Coronary artery (tissue), 2 donors: ENCODE measurements around the gene SLC22A5.
A peak's percentile ranks its signal among the peaks of the same experiment; 100 is the strongest.
"Not testable (repeated sequence)": the region's sequence is repeated elsewhere in the genome, so short reads cannot be mapped to it uniquely, and the experiment has no call there.

Experiments
- DNase-seq: peaks from one replicate; pipeline ENCODE4 v3.0.0-alpha.2; 2017; ENCODE audit warnings: low spot score
- H3K27ac ChIP-seq, 2 donors: fragments of 200-600 bp; sonication (generic); one replicate each; pipeline ENCODE4 v1.5.1; 2016 to 2019
- H3K4me3 ChIP-seq: fragments of 200-600 bp; sonication (generic); 2 replicates; pipeline ENCODE4 v1.5.1; 2016; ENCODE audit warnings: mild to moderate bottlenecking, moderate library complexity
- CTCF ChIP-seq: fragments of 200-600 bp; sonication (generic); IDR thresholded peaks from one replicate; pipeline ENCODE4 v1.5.1; 2019; ENCODE audit warnings: antibody characterized with exemption

The SLC22A5 gene

DNA sequence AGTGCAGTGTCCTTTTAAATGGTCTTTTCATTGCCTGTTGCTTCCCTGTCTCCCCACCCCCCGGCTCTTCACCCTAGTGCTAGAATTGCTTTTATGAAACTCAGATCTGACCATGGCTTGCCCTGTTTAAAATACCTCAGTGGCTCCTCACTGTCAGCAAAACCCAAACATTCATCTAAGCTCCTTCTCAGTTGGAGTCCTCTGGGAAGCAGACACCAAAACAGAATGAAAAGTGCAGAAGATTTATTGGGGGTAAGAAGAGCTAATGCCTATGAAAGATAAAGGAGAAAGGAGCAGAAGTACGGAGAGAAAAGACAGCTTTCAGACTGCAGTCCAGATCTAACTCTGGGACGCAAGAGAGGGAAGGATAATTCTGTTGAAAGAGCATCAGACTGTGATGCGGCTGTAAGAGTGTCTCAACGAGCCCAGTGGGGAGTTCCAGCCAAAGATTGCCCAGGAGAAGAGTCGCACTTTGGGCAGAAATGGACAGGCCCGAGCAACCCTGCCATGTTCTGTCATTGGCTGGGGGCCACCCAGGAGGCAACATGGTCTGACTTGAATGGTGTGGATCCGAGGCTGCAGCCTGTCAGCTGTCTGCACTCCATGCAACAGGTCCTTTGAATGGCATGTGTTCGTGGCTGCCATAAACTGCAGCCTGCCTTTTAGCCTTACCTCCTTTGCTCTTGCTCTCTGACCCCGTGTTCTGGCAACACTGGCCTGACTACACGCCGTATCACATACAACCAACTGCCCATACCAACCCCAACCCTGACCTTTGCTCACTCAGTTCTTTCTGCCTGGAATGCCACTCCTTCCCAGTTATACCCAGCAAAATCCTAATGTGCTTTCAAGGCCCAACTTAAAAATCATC lies 65.1 kb downstream of the SLC22A5 start:
- TF ChIP-seq CTCF, result no peak
- no peak overlapping the region for H3K27ac ChIP-seq
- DNase-seq, result peak; percentile 54
- H3K4me3 ChIP-seq, result no peak overlapping the region

DNA sequence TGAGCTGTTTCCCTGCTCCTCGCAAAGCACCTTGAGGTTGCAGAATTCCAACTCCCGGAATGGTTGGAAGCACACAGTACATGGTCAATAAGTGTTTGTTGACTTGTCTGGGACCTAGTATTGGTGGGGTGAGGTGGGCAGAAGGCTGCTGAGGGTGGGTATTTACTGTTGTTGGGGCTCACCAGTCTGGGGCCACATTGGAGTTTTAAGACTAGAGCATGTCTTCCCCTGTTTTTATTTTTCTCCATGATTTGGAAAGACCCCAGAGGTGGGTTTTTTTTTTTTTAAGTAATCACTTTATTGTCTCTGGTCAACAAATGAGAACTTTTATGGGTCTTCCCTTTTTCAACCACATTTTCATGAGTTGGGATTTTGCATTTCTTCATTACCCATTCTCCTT lies 65.9 kb downstream of the SLC22A5 start:
- H3K27ac ChIP-seq, result no peak overlapping the region

DNA sequence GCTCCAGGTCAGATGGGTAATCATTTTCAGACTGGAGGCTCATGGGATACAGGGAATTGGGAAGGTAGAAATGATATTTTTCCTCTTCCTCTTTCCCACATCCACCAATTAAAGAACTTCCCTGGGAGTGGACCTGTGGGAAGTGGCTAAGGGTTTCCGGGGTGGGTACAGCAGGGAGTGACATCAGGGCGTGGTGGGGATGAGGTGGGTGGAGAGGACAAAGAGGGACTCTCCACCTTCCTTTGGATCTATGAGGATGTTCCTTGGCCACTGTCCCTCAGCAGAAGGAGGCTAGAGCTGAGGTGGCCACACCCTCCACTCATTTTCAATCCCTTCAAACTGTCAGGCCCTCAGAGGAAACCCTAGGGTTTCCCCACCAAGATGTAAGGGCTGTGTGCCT lies 66.4 kb downstream of the SLC22A5 start:
- DNase-seq, result peak; percentile 19
- no peak for TF ChIP-seq CTCF
- H3K4me3 ChIP-seq, result no peak overlapping the region
- H3K27ac ChIP-seq, result no peak overlapping the region

More for the DNA sequence above, 65.9 kb downstream of the SLC22A5 start:
- no peak for TF ChIP-seq CTCF
- no peak overlapping the region for H3K4me3 ChIP-seq
- no peak for DNase-seq

DNA sequence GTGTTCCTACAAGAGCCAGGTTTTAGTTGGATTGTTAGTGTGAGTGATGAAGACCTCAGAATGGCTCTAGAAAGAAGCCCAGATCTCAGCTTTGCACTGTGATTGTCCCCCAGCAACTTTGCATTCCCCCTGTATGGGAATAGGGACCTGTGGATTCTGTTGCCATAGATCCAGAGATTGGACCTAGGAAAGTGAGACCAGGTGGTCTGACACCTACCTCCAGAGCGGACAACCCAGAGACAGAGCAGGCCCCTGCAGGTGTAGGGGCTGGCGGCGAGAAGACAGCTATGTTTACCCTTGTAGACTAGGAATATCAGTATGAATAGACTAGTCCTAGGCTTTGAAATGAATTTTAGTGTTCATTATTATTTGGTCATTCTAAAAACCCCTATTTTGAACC lies 67.4 kb downstream of the SLC22A5 start:
- Histone ChIP-seq H3K27ac (peak overlapping the region in 1 of 2 donors; percentile 39), H3K4me3 (no peak overlapping the region)
- no peak for DNase-seq
- no peak for TF ChIP-seq CTCF

DNA sequence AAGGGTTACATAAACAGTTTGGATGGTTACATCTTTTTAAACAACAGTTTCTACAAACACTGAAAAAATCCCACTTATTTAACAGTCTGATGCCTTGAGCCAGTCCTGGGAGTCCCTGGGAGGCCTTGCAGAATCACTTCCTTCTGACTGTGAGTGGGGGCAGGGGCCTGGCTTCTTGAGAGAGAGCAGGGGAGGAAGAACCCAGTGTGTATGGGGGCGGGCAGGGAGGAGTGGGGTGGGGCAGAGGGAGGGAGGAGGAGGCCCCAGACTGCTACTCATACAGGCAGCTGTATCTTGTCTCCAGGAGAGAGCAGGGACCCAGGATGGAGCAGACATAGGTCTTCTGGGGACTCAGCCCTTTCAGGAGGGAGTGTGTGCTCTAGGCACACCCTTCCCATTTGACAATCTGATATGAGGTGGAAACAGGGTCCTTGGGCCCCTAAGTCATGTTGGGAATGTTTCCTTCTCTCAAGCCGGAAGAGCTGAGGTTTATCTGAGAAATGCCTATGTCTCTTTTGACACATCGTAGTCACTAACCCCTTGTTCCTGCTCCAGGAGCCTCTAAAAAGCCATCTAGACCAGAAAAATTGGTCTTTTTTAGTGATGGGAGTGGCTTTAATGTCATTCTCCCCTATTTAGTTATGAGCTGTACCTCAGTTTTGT lies 68.2 kb downstream of the SLC22A5 start:
- DNase-seq, result no peak
- no peak for TF ChIP-seq CTCF
- Histone ChIP-seq H3K27ac (peak overlapping the region; percentile 64 to 85), H3K4me3 (no peak overlapping the region)

GRCh38 chr5:132438267-132438645 lies 68.7 kb downstream of the SLC22A5 start:
- peak overlapping the region; percentile 64 to 85 for H3K27ac ChIP-seq
- DNase-seq, H3K4me3 ChIP-seq: not testable (repeated sequence)

DNA sequence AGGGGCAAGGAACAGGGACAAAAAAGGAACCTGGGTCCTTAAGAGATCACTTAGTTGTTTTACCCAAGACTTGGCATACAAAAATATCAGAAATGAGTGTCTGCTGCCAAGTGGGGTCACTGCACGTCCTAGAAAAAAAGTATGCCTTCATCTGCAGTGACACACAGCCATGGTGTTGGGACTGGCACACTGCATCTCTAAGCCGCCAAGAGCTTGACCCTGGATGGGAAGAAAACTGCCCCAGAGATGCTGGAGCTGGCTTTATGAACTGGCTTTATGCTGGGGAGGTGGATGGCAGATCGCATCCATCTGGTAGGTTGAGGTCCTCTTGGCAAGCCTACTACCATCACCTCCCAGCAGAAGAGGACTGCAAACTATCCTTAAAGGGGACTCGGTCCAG lies 69.4 kb downstream of the SLC22A5 start:
- DNase-seq, result no peak
- Histone ChIP-seq H3K27ac (peak overlapping the region; percentile 64 to 78), H3K4me3 (peak overlapping the region; percentile 19)
- no peak for TF ChIP-seq CTCF
